GM08714 (cell line): ENCODE results near the gene SLC36A1.
"Not testable (repeated sequence)": the region's sequence is repeated elsewhere in the genome, so short reads cannot be mapped to it uniquely, and the experiment has no call there.

Source experiments
- H3K4me3 ChIP-seq: fragments of 200-500 bp; sonication (Bioruptor generic); 2 replicates; pipeline ENCODE4 v1.5.1; 2014; ENCODE audit warnings: mild to moderate bottlenecking, low read length, inconsistent platforms
- ZNF274 ChIP-seq: IDR thresholded peaks from 2 replicates; pipeline ENCODE4 v1.6.1; 2012; ENCODE audit warnings: mild to moderate bottlenecking, low read depth, low read length

Gene SLC36A1

DNA sequence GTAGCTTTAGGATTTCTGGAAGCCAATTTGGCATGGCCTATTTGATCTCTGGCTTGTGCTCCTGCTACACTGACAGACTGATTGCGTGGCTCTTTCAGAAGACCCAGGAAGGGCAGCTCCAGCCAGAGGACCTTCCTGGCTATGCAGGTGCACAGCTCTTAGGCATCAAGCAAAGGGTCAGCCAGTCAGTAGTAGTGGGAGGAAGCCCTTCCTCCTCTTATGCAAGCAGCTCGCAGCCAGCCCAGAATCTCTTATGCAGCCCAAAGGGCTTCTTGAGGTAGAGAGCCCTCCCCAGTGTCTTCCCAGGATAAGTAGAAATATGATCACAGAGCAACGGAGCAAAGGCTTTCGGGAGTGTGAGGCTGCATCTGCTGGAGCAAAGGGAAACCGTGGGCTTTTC is 43.2 kb downstream of the SLC36A1 start:
- H3K4me3 ChIP-seq, result no peak overlapping the region
- TF ChIP-seq ZNF274, result no peak

DNA sequence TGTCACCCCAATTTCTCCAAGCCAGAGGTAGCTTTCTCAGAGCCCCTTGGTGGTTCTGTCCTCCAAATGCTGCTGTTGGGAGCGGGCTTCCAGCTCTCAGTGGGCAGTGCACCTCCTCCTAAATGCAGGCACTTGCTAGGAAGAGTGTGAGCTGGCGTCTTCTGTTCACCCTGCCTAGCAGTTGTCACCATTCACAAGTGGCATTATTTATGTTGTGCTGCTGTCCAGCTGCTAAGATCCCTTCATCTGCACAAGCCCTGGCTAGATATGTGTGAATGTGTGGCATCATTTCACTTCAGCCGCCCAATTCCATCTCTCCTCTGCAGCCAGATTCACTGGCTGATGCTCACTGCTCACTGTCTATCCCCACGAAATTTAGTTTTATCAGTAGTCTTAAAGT is 43.7 kb downstream of the SLC36A1 start:
- no peak for TF ChIP-seq ZNF274
- H3K4me3 ChIP-seq, result no peak overlapping the region

DNA sequence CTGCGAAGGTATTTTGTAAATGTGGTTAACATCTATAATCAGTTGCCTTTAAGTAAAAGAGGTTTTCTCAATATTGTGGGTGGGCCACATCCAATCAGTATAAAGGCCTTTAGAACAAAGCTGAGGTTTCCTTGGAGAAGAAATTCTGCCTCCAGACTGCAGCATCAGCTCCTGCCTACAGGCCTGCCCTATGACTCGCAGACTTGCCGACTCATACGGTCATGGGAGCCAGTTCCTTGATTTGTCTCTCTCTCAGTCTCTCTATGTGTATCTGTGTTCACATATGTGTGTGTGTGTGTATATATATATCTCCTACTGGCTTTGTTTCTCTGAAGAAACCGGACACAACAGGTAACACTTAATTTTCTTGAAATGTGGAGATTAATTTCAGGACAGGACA is 45.3 kb downstream of the SLC36A1 start:
- TF ChIP-seq ZNF274, result no peak
- H3K4me3 ChIP-seq, result no peak overlapping the region

DNA sequence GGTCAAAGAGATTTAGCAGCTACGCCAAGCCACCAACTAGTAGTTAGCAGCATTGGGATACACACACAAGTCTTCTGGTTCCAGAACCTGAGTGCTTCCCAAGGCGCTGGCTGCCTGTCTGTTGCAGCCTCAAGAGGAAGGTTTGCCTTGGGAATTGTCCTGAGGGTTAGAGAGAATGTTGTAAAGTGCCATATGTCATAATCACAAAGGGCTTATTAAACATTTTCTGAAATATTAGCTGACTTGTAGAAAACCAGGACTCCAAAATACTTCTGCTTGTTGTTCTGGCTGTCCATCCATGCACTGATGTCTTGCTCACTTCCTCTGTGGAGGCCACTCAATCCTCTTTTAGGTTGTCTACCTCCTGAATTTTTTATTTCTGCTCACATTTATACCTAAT is 46.3 kb downstream of the SLC36A1 start:
- no peak overlapping the region for H3K4me3 ChIP-seq
- no peak for TF ChIP-seq ZNF274

DNA sequence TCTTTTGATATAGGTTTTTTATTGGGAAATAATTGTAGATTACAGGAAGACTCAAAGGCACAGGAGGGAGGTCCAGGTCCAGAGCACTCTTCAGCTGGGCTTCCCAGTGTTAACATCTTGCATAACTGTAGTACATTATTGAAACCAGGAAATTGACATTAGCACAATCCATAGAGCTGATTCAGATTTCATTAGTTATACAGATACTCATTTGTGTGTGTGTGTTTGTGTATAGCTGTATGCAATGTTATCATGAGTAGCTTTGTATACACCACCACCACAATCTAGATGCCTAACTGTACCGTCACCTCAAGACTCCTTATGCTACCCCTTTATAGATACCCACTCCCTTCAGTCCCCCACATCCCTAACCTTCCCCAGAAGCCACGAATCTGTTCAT is 47.9 kb downstream of the SLC36A1 start:
- H3K4me3 ChIP-seq, result no peak overlapping the region
- TF ChIP-seq ZNF274, result no peak

DNA sequence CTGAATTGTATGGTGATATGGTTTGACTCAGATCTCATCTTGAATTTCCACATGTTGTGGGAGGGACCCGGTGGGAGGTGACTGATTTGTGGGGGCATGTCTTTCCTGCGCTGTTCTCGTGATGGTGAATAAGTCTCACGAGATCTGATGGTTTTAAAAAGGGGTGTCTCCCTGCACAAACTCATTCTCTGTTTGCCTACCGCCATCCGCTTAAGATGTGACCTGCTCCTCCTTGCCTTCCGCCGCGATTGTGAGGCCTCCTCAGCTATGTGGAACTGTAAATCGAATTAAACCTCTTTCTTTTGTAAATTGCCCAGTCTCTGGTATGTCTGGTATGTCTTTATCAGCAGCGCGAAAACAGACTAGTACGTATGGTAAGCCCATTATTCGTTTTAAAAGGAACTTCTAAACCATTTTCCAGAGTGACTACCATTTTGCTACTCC is 48.7 kb downstream of the SLC36A1 start:
- H3K4me3 ChIP-seq, result no peak overlapping the region
- no peak for TF ChIP-seq ZNF274

DNA sequence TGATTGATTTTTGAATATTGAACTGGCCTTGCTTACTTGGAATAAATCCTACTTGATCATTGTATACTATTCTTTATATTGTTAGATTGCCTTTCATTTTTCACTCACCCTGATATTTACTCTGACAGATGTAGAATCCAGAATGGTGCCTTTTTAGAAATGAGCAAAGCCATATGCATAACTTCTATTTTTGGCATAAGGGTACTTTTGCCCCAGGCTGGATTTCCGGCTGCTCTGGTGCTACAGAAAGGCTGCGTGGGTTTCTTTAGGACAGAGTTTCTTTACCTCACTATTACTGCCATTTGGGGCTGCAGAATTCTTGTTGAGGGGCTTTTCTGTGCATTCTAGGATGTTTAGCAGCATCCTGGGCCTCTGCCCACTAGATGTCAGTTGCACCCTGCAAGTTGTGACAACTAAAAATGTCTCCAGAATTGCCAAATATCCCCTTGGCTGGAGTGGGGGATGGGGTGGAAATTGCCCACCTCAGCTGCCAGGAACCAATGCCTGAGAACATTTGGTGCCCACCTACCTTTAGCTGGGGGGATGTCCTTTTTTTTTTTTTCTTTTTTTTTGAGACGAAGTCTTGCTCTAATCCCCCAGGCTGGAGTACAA is 50.1 kb downstream of the SLC36A1 start:
- H3K4me3 ChIP-seq, result no peak overlapping the region

DNA sequence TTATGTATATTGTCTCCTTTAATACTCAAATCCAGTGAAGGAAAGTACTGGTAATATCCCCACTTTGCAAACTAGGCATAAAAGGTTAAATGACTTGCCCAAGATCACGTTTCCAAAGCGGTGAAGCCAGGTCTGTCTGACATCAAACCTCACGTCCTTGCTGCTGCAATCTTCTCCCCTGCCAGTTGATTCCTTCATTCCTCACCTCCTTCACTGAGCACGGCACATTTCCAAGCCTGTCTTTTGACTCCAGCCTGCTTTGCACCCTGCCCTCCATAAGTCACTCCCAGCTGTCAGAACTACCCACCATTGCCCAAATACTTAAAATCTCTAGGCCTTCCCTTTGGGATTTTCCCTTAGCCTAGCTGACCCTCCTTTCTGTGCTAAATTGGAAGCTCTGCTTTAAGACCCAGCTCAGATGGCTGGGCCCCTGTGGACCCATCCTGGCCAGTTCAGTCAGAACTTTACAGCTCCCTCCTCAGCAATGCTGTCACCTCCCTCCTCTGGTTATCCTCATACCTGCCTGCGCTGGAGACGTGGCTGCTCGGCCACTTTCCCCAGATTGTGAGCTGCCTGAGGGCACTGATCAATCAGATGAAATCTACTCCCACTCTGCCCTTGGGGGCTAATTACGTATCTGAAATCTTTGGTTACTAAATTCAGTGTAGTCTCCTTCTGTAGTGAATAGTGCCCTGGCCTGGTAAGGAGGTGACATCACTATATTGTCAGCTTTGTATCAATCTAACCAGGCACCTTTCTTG is 51.2 kb downstream of the SLC36A1 start:
- H3K4me3 ChIP-seq, result no peak overlapping the region
- TF ChIP-seq ZNF274, result no peak

More for the DNA sequence above, 50.1 kb downstream of the SLC36A1 start:
- TF ChIP-seq ZNF274, result no peak

DNA sequence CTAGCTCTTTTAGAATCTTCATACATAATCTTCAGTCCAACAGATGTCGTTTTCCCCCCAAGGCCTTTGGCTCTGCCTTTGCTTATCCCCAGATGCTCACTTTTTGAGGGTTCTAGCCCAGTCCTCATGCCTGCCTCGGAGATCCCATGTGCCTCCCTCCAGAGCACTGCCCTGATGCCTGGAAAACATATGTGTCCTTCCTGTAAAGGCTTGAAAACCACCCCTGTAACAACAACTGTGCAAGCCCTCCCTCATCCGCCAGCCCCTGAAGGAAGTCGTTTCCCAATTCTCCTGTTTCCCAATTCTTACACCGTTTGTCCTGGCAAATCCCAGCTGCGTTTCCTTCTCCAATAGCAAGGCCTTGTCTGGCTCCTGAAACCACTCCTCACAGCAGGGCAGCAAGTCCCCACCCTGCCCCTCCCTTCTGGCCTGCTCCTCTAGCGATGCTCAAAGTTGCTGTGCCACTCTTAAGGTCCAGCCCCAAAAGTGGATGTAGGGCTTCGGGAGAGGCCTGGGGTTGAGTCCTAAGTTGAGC is 52.2 kb downstream of the SLC36A1 start:
- H3K4me3 ChIP-seq, result no peak overlapping the region
- no peak for TF ChIP-seq ZNF274

DNA sequence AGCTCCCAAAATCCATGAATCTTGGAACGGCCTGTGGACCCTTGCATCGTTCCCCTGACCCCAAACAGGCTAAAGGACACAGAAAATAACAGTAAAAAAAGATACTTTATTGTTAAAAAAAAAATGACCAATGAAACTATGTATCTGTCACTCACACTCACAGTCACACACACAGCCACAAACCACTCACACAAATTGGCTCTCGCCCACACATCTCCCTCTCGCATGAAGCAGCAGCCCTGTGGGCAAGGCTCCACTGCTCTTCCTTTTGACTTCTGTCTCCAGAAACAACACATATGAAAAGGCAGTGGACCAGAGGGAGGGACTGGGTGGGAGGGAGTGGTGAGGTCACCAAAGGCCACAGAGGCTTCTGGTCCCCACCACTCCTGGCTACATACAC is 56.6 kb downstream of the SLC36A1 start:
- no peak for TF ChIP-seq ZNF274

DNA sequence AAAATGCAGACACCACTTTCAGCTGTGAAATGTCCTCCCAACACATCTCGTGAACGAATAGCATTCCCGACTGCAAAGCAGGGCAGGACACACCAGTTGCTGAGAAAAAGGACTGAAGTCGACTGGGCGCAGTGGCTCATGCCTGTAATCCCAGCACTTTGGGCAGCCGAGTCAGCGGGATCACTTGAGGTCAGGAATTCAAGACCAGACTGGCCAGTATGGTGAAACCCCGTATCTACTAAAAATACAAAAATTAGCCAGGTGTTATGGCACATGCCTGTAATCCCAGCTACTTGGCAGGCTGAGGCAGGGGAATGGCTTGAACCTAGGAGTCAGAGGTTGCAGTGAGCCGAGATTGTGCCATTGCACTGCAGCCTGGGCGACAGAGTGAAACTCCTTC is 60.9 kb downstream of the SLC36A1 start:
- H3K4me3 ChIP-seq, result not testable (repeated sequence)

More for the DNA sequence above, 56.6 kb downstream of the SLC36A1 start:
- H3K4me3 ChIP-seq, result no peak overlapping the region

DNA sequence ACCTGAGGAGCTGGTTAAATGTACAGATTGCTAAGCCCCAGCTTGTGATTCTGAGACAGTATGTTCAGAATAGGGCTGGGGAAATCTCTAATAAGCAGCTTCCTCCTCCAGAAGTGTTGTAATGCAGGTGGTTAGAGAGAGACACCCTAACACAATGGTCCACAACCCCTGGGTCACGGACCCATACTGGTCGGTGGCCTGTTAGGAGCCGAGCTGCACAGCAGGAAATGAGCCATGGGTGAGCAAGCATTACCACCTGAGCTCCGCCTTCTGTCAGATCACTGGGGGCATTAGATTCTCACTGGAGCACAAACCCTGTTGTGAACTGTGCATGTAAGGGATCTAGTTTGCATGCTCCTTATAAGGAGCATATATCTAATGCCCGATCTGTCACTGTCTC is 61.8 kb downstream of the SLC36A1 start:
- TF ChIP-seq ZNF274, result no peak

DNA sequence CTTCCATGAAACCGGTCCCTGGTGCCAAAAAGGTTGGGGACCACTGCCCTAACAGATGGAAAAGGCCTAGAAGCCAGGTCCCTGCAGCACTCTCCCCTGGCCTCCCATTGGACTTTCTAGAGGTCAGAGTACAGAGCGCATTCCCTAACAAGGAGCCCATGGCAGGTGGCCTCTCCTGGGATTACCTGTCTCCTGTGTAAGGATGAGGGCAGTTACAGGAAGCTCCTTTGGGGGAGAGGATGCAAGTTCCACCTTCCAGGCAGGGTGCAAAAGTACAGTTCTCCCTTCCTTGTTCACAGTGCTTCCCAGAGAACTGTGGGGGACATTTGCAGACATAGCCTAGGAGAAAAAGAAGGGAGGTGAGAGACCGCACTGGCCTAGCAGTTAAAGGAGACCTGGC is 62.4 kb downstream of the SLC36A1 start:
- no peak overlapping the region for H3K4me3 ChIP-seq
- no peak for TF ChIP-seq ZNF274

More for the DNA sequence above, 61.8 kb downstream of the SLC36A1 start:
- no peak overlapping the region for H3K4me3 ChIP-seq

DNA sequence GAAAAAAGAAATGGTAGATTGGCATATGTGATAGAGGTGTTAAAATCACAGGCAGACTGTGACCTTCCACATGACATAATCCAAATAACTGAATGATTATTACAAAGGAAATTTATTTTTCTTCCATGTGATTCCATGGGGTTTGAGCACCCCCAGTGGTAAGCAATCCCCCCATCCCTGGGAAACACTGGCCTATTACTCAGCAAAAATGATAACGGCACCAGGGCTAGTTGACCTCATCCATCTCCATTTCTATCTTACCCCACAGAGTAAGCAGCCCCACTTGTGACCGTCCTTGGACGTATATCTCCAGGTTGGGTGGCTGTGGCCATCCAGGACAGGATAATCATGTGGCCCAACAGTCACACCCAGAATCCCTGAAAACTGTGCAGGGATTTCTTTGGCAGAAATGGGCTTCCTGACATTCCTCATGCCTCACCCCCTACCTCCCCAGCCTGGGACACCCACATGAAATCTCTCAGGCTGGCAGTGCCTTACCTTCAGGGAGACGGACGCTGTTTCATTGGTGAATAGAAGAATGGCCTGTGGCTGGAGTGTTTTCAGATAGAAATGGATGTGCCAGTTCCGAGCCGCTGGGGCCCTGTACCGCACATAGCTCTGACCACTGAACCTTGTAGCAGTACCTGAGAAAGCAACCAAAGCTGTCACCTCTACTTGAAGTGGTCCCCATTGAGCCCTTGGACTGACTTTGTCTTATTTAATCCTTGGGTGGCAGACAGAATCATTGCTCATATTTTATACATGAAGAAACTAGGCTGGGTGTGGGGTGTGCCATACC is 69.9 kb downstream of the SLC36A1 start:
- no peak for TF ChIP-seq ZNF274
- H3K4me3 ChIP-seq, result no peak overlapping the region
